IMR-90 (cell line): ENCODE data around the gene IL2RA.

ENCODE experiments used
- BHLHE40 ChIP-seq: fragments of 150-350 bp; IDR thresholded peaks from 2 replicates; pipeline ENCODE4 v1.6.1; 2016; ENCODE audit warnings: mild to moderate bottlenecking, low read depth, low read length
- CEBPB ChIP-seq: IDR thresholded peaks from 2 replicates; pipeline ENCODE4 v1.6.1; 2012; ENCODE audit warnings: low read depth, low read length, improper control_type of control experiment
- CHD1 ChIP-seq: IDR thresholded peaks from 2 replicates; pipeline ENCODE4 v1.6.1; 2012; ENCODE audit warnings: low read depth, low read length, improper control_type of control experiment
- CTCF ChIP-seq: conservative IDR thresholded peaks from 2 replicates; pipeline ENCODE4 v1.5.1; 2012; ENCODE audit warnings: mild to moderate bottlenecking, low read depth, low read length, improper control_type of control experiment
- ELK1 ChIP-seq: fragments of 150-350 bp; IDR thresholded peaks from 2 replicates; pipeline ENCODE4 v1.6.1; 2016; ENCODE audit warnings: low read depth, mild to moderate bottlenecking, low read length, moderate library complexity, borderline replicate concordance
- FOS ChIP-seq: fragments of 150-350 bp; IDR thresholded peaks from 2 replicates; pipeline ENCODE4 v1.6.1; 2016; ENCODE audit warnings: low read depth, low read length
- MXI1 ChIP-seq: IDR thresholded peaks from 2 replicates; pipeline ENCODE4 v1.6.1; 2012; ENCODE audit warnings: low read depth, mild to moderate bottlenecking, low read length, moderate library complexity, borderline replicate concordance
- POLR2A ChIP-seq: IDR thresholded peaks from 2 replicates; pipeline ENCODE4 v1.6.1; 2012; ENCODE audit warnings: mild to moderate bottlenecking, low read depth, low read length
- RAD21 ChIP-seq: IDR thresholded peaks from 2 replicates; pipeline ENCODE4 v1.6.1; 2012; ENCODE audit warnings: low read length, improper control_type of control experiment
- RFX5 ChIP-seq: IDR thresholded peaks from 2 replicates; pipeline ENCODE4 v1.8.0; 2012; ENCODE audit warnings: low read depth, mild to moderate bottlenecking, low read length, moderate library complexity
- USF2 ChIP-seq: fragments of 150-350 bp; IDR thresholded peaks from 2 replicates; pipeline ENCODE4 v1.6.1; 2017; ENCODE audit warnings: mild to moderate bottlenecking, antibody characterized with exemption, low read length, low read depth

GRCh38 chr10:5985029-5985428 lies 77.1 kb downstream of the IL2RA start:
- no peak for TF ChIP-seq CTCF
- no peak for TF ChIP-seq RAD21
- no peak for TF ChIP-seq POLR2A
- no peak for TF ChIP-seq FOS
- TF ChIP-seq CEBPB = no peak
- no peak for TF ChIP-seq USF2
- TF ChIP-seq ELK1 = no peak
- no peak for TF ChIP-seq BHLHE40
- TF ChIP-seq CHD1 = no peak
- TF ChIP-seq RFX5 = no peak
- TF ChIP-seq MXI1 = no peak
